ENCODE measurements around the gene SOCS1. TPM values are rescaled to one million over a fixed set of nuclear protein-coding genes. Genes with fewer than 3 reads are reported as not detected.

The SOCS1 gene
- total and polyA plus RNA-seq, 2 of the 4 experiments (the other 2 are of a cell fraction), result 2.0 to 22.0 TPM

DNA sequence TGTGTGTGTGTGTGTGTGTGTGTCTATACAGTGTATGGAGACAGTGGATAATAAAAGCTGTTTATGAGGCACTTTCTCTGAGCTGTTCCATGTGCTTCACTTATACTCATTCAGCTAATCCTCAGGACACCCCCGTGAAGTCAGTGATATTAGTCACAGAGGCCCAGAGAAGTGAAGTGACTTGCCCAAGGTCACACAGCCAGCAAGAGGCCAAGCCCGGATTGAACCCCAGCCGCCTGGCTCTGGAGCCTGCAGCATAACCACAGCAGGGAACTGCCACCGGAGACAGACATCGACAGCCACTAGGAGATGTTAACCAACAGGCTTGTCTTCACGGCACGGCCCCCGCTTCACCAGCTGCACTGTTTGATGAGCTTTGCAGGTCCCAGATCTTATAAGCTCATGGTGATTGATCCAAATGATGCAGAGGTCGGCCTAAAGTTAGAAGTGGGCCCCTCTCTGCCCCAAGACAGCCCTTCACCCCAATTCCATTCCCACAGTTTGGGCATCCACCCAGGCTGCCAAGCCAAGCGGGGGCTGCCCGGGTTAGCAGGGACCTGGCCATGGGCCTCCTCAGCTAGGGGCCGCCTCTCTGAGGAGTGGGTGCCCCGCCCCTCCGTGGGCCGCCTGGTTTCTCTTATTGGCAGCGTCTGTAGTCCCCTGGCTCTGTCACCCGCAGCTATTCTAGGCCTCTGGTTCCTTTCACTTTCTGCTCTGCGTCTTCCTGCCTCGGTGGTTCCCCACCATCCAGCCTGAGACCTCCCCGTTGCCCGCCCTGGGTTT, 30.9 kb downstream of the SOCS1 start:
- intact Hi-C loops (cut with micrococcal nuclease) (no loop called here), dilution Hi-C loops (cut with HindIII; ENCODE audit: low sequenced_read_pairs, unreplicated experiment) (no loop called here), in situ Hi-C loops (cut with MboI; ENCODE audit: low sequenced_read_pairs) (no loop called here)
- Histone ChIP-seq H2AFZ (replicated peaks; ENCODE audit: low read length, poor library complexity) (peak overlapping the region; percentile 81), H3K9ac (ENCODE audit: low read depth, low read length) (no peak overlapping the region), H3K9me1 (ENCODE audit: insufficient read depth, low read length) (no peaks in the 10 kb centered on the region), H2AK5ac (ENCODE audit: low read depth, low read length) (peak overlapping the region; percentile 39; the same call in 1 of the 2 replicates), H3K4me2 (ENCODE audit: low read depth, low read length) (0 out of 2 replicates have a peak overlapping the region, but pooled peaks have one; percentile 36), H3K4me1 (ENCODE audit: control insufficient read depth, insufficient read depth, low read length) (0 out of 2 replicates have a peak, but pooled peaks cover 2% of the 10 kb centered on the region), H2BK120ac (ENCODE audit: low read depth, low read length) (no peak overlapping the region), H3K4ac (ENCODE audit: low read depth, low read length) (no peak overlapping the region; the same call in 1 of the 2 replicates), H3K79me1 (ENCODE audit: low read depth in 1 of 2, low read length in 2 of 2) (no peaks in the 10 kb centered on the region), H3K56ac (ENCODE audit: extremely low read depth, insufficient read depth, low read length) (no peak overlapping the region), H3K23ac (ENCODE audit: low read depth, low read length) (no peak overlapping the region), H3K9me3 (ENCODE audit: control insufficient read depth, insufficient read depth, low read length) (no peaks in the 10 kb centered on the region), H3K14ac (replicated peaks; ENCODE audit: low read depth, low read length) (peak overlapping the region; percentile 51; the same call in 1 of the 2 replicates), H4K91ac (ENCODE audit: insufficient read depth, low read depth, low read length) (no peak overlapping the region), H2BK15ac (ENCODE audit: low read depth, low read length) (no peak overlapping the region), H4K20me1 (ENCODE audit: insufficient read depth, low read length) (no peaks in the 10 kb centered on the region), H3K27me3 (ENCODE audit: control insufficient read depth, insufficient read depth, low read length) (no peaks in the 10 kb centered on the region; the same call in 1 of the 2 replicates), H2BK5ac (ENCODE audit: low read depth, low read length, poor library complexity, severe bottlenecking) (no peak overlapping the region), H4K5ac (ENCODE audit: low read depth, low read length) (0 out of 2 replicates have a peak overlapping the region, but pooled peaks have one; percentile 4), H3K36me3 (ENCODE audit: control insufficient read depth, insufficient read depth, low read length) (no peaks in the 10 kb centered on the region), H2AK9ac (replicated peaks; ENCODE audit: low read depth, low read length, poor library complexity) (peak overlapping the region; percentile 26), H3K18ac (ENCODE audit: low read depth, low read length) (no peak overlapping the region; the same call in 1 of the 2 replicates), H3K27ac (ENCODE audit: insufficient read depth, low read length) (no peak overlapping the region), H4K8ac (ENCODE audit: low read depth in 2 of 2, low read length in 2 of 2) (no peak overlapping the region), H3K4me3 (ENCODE audit: insufficient read depth, low read depth, low read length) (no peak overlapping the region), H2BK20ac (ENCODE audit: low read depth, low read length) (no peak overlapping the region)
- no TSS peak for BruUV-seq (replicated peaks)
- ChIA-PET CTCF (no interaction called here), POLR2A (ENCODE audit: unreplicated experiment) (no interaction called here)
- DNase-seq (peak; percentile 28), ATAC-seq (ENCODE audit: low read depth) (no peak; the same call in 1 of the 2 replicates)
- WGBS, 2 experiments (ENCODE audit: extremely low coverage in 2 of 2, insufficient read length in 1 of 2), result 68% methylated on average over 8 of the region's 21 CpGs; no CpG with 5 or more reads in 1 of the 2 experiments
- TF ChIP-seq, protein P1, sequence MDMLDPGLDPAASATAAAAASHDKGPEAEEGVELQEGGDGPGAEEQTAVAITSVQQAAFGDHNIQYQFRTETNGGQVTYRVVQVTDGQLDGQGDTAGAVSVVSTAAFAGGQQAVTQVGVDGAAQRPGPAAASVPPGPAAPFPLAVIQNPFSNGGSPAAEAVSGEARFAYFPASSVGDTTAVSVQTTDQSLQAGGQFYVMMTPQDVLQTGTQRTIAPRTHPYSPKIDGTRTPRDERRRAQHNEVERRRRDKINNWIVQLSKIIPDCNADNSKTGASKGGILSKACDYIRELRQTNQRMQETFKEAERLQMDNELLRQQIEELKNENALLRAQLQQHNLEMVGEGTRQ (IDR thresholded peaks at IDR 0.05; ENCODE audit: low read depth, low read length), result no peak
- TF ChIP-seq POLR2A (IDR thresholded peaks at IDR 0.05; ENCODE audit: low read depth, low read length), result no peak
- no peak for TF ChIP-seq RFX5 (IDR thresholded peaks at IDR 0.05; ENCODE audit: low read depth, low read length)
- TF ChIP-seq MAZ (IDR thresholded peaks at IDR 0.05; ENCODE audit: borderline replicate concordance, low read depth, low read length), result no peak
- no peak for TF ChIP-seq RAD21 (IDR thresholded peaks at IDR 0.05; ENCODE audit: low read length)
- TF ChIP-seq MAFK (IDR thresholded peaks at IDR 0.05; ENCODE audit: low read depth, low read length), result no peak
- no peak for TF ChIP-seq FOS (IDR thresholded peaks at IDR 0.05; ENCODE audit: low read depth, low read length)
- TF ChIP-seq BHLHE40 (IDR thresholded peaks at IDR 0.05; ENCODE audit: low read depth, low read length), result no peak

Data from IMR-90 (cell line).